Nephron (organoid): ENCODE data around the gene DGUOK.

Experiments
- H3K27ac Mint-ChIP-seq, 3 experiments: 2 replicates each; pipeline ENCODE4 v1.8.0; 2020; ENCODE audit warnings: mixed read lengths in 3 of 3, mild to moderate bottlenecking in 2 of 3, moderate library complexity in 1 of 3
- H3K27me3 Mint-ChIP-seq: 2 replicates; pipeline ENCODE4 v1.8.0; 2021; ENCODE audit warnings: low read depth, mild to moderate bottlenecking, moderate library complexity, mixed read lengths
- H3K36me3 Mint-ChIP-seq: 2 replicates; pipeline ENCODE4 v1.8.0; 2020; ENCODE audit warnings: low read depth, mixed read lengths
- H3K4me1 Mint-ChIP-seq: 2 replicates; pipeline ENCODE4 v1.8.0; 2020; ENCODE audit warnings: mixed read lengths
- H3K4me3 Mint-ChIP-seq, 3 experiments: 2 replicates each; pipeline ENCODE4 v1.8.0; 2020; ENCODE audit warnings: mild to moderate bottlenecking in 3 of 3, mixed read lengths in 3 of 3, moderate library complexity in 2 of 3
- H3K9me3 Mint-ChIP-seq: 2 replicates; pipeline ENCODE4 v1.8.0; 2020; ENCODE audit warnings: mixed read lengths
- TF ChIP-seq, protein P1 (sequence below), 3 experiments: fragments of 200-600 bp; sonication (generic); IDR thresholded peaks; one replicate each; pipeline ENCODE4 v1.5.0; 2021; ENCODE audit warnings: antibody characterized with exemption in 3 of 3; ENCODE audit not compliant: unreplicated experiment in 3 of 3

The DGUOK gene

DNA sequence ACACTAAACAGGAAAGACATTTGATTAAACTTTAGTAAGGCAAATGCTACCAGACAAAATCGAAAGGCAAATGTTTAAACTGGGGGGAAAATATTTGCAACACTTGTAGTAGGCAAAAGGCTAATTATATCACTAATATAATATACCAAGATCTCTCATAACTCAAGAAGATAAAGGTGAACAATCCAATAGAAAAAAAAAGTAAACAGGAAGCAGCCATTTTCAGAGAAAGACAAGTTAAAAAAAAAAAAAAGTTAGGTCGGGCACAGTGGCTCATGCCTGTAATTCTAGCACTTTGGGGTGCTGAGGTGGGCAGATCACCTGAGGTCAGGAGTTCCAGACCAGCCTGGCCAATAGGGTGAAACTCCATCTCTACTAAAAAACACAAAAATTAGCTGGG lies 38.3 kb upstream of the DGUOK start:
- H3K27ac Mint-ChIP-seq: no peak overlapping the region
- H3K9me3 Mint-ChIP-seq: no peaks in the 10 kb centered on the region
- no peaks in the 10 kb centered on the region for H3K36me3 Mint-ChIP-seq
- peaks cover 12% of the 10 kb centered on the region for H3K4me1 Mint-ChIP-seq
- TF ChIP-seq, protein P1, sequence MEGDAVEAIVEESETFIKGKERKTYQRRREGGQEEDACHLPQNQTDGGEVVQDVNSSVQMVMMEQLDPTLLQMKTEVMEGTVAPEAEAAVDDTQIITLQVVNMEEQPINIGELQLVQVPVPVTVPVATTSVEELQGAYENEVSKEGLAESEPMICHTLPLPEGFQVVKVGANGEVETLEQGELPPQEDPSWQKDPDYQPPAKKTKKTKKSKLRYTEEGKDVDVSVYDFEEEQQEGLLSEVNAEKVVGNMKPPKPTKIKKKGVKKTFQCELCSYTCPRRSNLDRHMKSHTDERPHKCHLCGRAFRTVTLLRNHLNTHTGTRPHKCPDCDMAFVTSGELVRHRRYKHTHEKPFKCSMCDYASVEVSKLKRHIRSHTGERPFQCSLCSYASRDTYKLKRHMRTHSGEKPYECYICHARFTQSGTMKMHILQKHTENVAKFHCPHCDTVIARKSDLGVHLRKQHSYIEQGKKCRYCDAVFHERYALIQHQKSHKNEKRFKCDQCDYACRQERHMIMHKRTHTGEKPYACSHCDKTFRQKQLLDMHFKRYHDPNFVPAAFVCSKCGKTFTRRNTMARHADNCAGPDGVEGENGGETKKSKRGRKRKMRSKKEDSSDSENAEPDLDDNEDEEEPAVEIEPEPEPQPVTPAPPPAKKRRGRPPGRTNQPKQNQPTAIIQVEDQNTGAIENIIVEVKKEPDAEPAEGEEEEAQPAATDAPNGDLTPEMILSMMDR (IDR thresholded peaks at IDR 0.05; ENCODE audit: unreplicated experiment in 3 of 3): no peak
- peaks cover 12% of the 10 kb centered on the region for H3K27me3 Mint-ChIP-seq
- no peak overlapping the region for H3K4me3 Mint-ChIP-seq

GRCh38 chr2:73889206-73889605 lies 37.5 kb upstream of the DGUOK start:
- TF ChIP-seq, protein P1 (IDR thresholded peaks at IDR 0.05; ENCODE audit: unreplicated experiment in 3 of 3): no peak
- Mint-ChIP-seq H3K4me3 (no peak overlapping the region), H3K27me3 (peaks cover 12% of the 10 kb centered on the region), H3K9me3 (no peaks in the 10 kb centered on the region), H3K36me3 (no peaks in the 10 kb centered on the region), H3K4me1 (peaks cover 15% of the 10 kb centered on the region), H3K27ac (no peak overlapping the region)

DNA sequence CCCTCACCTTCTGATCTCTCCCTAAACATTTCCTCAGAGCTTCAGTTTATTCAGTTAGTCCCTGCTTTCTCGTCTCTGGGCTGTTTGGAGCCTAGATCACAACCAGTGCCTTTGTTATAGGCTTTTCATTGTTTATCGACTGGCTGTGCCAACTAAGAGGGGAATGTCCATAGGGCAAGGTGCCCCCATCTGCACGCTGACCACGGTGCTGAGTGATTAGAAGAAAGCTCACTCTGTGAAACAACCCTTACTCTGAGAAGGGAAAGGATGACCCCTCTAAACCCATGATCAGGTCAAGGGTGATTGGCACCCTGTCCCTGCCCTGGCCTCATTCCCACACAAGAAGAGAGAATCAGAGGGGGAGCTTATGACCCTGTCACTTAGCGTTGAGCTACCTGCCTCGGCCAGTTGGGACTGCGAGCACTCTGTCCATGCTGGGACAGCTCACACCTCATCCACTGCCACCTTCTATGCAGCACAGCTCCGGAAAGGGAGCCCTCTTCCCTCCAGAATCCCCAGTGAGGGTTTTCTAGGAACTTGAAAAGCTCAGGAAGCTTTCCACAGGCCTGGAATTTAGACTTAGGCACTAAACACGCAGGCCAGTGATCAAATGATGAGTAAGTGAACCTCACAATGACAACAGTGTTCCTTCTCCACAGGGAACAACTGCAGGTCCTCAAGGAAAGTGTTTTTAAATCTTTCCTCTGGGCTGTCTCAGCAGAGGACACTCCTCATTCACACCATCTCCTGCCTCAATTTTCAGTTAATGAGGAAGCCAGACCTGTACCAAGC lies 36.2 kb upstream of the DGUOK start:
- no peaks in the 10 kb centered on the region for H3K36me3 Mint-ChIP-seq
- TF ChIP-seq, protein P1 (IDR thresholded peaks at IDR 0.05; ENCODE audit: unreplicated experiment in 3 of 3): no peak
- H3K27me3 Mint-ChIP-seq: peaks cover 12% of the 10 kb centered on the region
- H3K4me1 Mint-ChIP-seq: peaks cover 22% of the 10 kb centered on the region
- no peak overlapping the region for H3K27ac Mint-ChIP-seq
- H3K9me3 Mint-ChIP-seq: no peaks in the 10 kb centered on the region
- no peak overlapping the region for H3K4me3 Mint-ChIP-seq

DNA sequence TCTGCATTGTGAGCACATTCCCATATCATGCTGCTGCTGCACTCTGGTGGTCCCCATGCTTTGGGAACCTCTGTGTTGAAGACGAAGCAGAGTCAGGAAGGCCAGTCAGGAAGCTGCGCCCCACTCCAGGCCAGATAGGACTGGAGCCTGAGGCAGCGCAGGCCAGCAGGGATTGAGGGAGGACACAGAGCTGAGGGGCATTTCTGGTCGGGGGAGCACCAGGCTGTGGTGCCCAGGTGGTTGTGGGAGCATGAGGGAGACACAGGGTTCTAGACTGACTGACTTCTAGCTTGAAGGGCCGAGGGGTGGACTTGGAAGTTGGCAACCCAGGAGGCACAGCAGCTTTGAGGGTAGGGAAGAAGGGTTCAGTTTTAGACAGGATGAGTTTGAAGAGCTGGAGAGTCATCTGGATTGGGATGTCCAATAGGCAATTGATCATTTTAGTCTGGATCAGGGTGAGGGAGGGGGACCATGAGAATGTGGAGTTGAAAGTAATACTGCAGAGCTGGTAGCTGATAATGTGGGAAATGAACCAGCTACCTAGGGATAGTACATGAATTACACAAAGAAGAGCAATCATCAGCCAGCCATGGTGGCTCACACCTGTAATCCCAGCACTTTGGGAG lies 35.3 kb upstream of the DGUOK start:
- Mint-ChIP-seq H3K9me3 (no peaks in the 10 kb centered on the region), H3K27me3 (peaks cover 15% of the 10 kb centered on the region), H3K36me3 (no peaks in the 10 kb centered on the region), H3K27ac (no peak overlapping the region), H3K4me3 (no peak overlapping the region), H3K4me1 (peaks cover 23% of the 10 kb centered on the region)
- TF ChIP-seq, protein P1 (IDR thresholded peaks at IDR 0.05; ENCODE audit: unreplicated experiment in 3 of 3): no peak

GRCh38 chr2:73892631-73893329 lies 33.9 kb upstream of the DGUOK start, which contains the start of gene ACTG2:
ACTG2 (plus strand) TSS chr2:73893008; CDS start chr2:73901312, 8,304 bp downstream.
- Mint-ChIP-seq H3K27ac (peak within 1 kb of the TSS in 2 of 3 experiments; percentile 76 to 77), H3K4me1 (peaks cover 23% of the 10 kb centered on the region), H3K36me3 (no peaks in the 10 kb centered on the region), H3K4me3 (peak within 1 kb of the TSS in 2 of 3 experiments; percentile 61 to 76), H3K9me3 (no peaks in the 10 kb centered on the region), H3K27me3 (peaks cover 15% of the 10 kb centered on the region)
- TF ChIP-seq, protein P1 (IDR thresholded peaks at IDR 0.05; ENCODE audit: unreplicated experiment in 3 of 3): no peak
